ES-I3 (cell line): ENCODE data around the gene FMC1.

ENCODE experiments used
- H3K36me3 ChIP-seq: 2 replicates; pipeline ENCODE4 v1.6.1; 2013; ENCODE audit warnings: mild to moderate bottlenecking, low read length, control low read depth, moderate library complexity; ENCODE audit not compliant: insufficient read depth
- H3K4me1 ChIP-seq: 2 replicates; pipeline ENCODE4 v1.6.1; 2013; ENCODE audit warnings: mild to moderate bottlenecking, control low read depth, low read length; ENCODE audit not compliant: insufficient read depth
- H3K9ac ChIP-seq: 2 replicates; pipeline ENCODE4 v1.6.1; 2013; ENCODE audit warnings: low read depth, mild to moderate bottlenecking, low read length, moderate library complexity
- H3K9me3 ChIP-seq: 2 replicates; pipeline ENCODE4 v1.6.1; 2013; ENCODE audit warnings: mild to moderate bottlenecking, low read length, moderate library complexity; ENCODE audit not compliant: control insufficient read depth, insufficient read depth

FMC1 gene

DNA sequence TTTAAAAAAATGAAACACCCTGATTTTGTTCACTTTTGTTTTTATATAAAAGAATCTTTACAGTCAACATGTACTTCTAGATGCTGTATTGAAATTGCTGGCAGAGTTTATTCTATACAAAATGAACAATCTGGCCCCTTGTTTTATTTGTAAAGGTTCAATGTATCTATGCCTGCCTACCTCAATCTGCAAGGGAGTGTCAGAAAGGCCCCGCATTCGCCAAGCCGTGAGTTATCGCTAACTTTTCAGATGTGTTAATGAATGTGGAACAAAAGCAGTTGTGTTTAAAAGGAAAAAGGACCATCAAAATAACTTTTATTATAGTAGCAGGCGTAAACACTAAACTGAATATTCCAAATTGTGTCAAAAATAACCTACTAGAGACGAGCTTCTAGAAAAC is 33.1 kb downstream of the FMC1 start:
- Histone ChIP-seq H3K36me3 (peaks cover 3% of the 10 kb centered on the region; the same call in 1 of the 2 replicates), H3K9ac (no peak overlapping the region), H3K9me3 (no peaks in the 10 kb centered on the region), H3K4me1 (peaks cover 14% of the 10 kb centered on the region)

DNA sequence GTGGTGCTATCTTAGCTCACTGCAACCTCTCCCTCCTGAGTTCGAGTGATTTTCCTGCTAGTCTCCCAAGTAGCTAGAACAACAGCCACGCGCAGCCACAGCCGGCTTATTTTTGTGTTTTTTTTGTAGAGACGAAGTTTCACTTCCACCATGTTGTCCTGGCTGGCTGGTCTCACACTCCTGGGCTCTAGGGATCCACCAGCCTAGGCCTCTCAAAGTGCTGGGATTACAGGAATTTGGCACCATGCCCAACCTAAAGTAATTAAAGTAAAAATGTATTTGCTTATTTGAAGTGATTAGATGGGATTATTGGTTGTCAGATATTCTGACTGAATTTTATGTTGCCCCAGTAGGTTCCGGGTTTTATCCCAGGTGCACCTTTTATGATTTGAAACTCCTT is 41.3 kb downstream of the FMC1 start:
- Histone ChIP-seq H3K9me3 (no peaks in the 10 kb centered on the region), H3K36me3 (peaks cover 4% of the 10 kb centered on the region; the same call in 1 of the 2 replicates), H3K9ac (no peak overlapping the region), H3K4me1 (no peaks in the 10 kb centered on the region)

DNA sequence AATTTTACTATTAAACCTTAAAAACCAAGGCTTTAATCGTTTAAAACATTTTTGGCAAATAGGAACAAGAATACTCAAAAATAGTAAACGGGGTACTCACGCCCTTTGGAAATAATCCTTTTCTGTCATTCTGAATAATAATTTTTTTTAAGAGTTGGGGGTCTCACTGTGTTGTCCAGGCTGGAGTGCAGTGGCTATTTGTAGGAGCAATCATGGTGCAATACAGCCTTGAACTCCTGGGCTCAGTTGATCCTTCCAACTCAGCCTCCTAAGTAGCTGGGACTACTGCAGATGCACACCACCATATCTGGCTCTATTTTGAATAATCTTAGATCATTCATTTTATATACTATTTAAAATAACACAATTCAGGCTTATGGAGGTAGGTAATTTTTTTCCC is 43.5 kb downstream of the FMC1 start:
- Histone ChIP-seq H3K36me3 (no peaks in the 10 kb centered on the region), H3K9me3 (no peaks in the 10 kb centered on the region), H3K4me1 (no peaks in the 10 kb centered on the region), H3K9ac (no peak overlapping the region)

DNA sequence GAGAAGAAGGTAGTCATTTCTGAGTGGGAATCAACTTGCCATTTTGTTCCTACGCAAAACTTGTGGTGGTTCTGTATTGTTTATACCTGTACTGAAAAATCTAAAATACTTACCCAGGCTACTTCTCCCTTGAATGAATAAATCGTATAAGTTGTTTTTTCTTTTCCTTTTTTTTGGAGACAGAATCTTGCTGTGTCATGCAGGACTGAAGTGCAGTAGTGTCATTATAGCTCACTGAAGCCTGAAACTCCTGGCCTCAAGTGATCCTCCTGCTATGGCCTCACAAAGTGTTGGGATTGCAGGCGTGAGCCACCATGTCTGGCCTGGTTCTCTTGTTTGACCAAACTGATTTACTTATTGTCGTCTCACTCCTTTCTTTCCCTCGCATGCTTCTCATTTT is 46.5 kb downstream of the FMC1 start:
- no peaks in the 10 kb centered on the region for H3K9me3 ChIP-seq
- H3K4me1 ChIP-seq = no peaks in the 10 kb centered on the region
- no peaks in the 10 kb centered on the region for H3K36me3 ChIP-seq
- no peak overlapping the region for H3K9ac ChIP-seq

DNA sequence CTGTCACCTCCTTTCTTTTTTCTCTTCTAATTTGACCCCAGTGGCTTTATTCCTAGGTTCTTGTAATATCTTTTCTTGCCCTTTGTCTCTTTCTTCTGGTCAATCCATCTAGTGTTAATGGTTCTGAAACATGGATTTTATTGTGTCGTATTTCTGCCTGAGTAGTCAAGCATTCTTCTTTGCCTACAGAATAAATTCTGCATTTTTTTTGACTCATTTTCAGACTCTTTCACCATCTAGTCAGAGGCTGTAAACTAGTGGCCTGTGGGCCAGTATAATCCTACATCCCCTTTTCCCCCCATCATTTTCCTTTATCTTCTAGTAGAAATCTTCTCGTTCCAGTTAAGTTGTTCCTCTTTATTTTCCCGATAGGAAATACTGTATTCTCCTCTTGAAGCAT is 48.0 kb downstream of the FMC1 start:
- no peaks in the 10 kb centered on the region for H3K9me3 ChIP-seq
- H3K4me1 ChIP-seq = no peaks in the 10 kb centered on the region
- no peak overlapping the region for H3K9ac ChIP-seq
- no peaks in the 10 kb centered on the region for H3K36me3 ChIP-seq

DNA sequence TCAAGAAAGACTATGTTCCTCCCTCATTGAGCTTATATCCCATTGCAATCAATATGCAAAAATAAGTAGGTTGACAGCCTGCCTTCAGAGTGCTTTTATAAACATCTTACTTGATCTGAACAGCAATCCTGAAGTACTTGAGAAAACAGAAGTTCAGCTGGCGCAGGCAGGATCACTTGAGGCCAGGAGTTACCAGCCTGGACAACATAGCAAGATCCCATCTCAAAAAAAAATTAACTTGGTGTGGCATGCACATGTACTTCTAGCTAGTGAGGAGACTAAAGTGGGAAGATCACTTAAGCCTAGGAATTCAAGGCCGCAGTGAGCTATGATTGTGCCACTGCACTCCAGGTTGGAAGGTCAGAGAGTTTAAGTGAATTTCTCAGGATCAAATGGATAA is 48.6 kb downstream of the FMC1 start:
- H3K9me3 ChIP-seq = no peaks in the 10 kb centered on the region
- H3K9ac ChIP-seq = no peak overlapping the region
- H3K4me1 ChIP-seq = no peaks in the 10 kb centered on the region
- no peaks in the 10 kb centered on the region for H3K36me3 ChIP-seq

DNA sequence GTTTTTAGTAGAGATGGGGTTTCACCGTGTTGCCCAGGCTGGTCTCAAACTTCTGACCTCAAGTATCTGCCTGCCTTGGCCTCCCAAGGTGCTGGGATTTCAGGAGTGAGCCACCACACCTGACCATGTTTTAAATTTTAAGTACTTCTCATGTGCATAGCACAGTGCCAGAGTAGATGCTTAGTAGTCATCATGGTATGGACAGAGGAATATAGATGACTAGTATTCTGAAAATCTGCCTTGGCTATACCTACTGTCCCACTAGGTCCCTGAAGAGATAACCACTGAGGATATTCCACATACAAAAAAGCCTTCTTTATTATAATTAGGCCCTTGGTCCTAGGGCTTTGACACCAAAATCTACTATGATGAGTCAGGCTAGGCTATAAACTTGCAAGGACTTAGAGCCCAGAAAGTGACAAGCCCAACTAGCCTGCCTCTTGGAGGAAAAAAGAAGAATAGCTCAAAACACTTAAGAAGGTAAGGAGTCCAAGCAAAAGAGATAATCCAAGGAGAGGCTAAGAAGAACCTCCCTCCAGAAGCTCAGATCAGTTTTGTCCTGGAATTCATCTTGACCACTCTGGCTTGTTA is 52.6 kb downstream of the FMC1 start:
- H3K9me3 ChIP-seq = no peaks in the 10 kb centered on the region
- H3K4me1 ChIP-seq = no peaks in the 10 kb centered on the region
- H3K36me3 ChIP-seq = 0 out of 2 replicates have a peak, but pooled peaks cover 4% of the 10 kb centered on the region
- H3K9ac ChIP-seq = no peak overlapping the region

DNA sequence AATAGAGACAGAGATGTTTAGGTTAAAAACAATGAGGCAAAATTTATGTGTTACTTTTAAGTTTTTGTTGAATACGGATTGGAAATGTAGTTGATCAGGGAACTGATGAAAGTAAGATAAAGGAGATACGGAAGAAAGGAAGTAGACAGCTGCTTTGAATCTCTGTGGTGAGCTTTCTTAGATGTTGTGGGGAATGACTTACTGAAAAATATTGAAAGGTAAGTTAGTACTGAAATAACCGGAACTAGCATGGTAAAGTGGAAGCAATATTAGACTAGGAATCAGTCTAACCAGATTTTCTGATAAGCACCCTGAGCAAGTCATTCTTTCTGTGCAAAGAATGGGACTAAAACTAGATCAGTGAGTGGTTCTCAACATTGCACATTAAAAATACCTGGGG is 53.4 kb downstream of the FMC1 start:
- Histone ChIP-seq H3K4me1 (no peaks in the 10 kb centered on the region), H3K9me3 (no peaks in the 10 kb centered on the region), H3K36me3 (0 out of 2 replicates have a peak, but pooled peaks cover 4% of the 10 kb centered on the region), H3K9ac (no peak overlapping the region)
